H9 (cell line): Measurements from ENCODE around the gene PES1. TPM values are rescaled to one million over a fixed set of nuclear protein-coding genes. Genes with fewer than 3 reads are reported as not detected.

Experiments
- DNase-seq: peaks from one replicate; pipeline ENCODE4 v3.0.0-alpha.2; 2017
- H2AFZ ChIP-seq: one replicate; pipeline ENCODE4 v1.6.1; 2013; ENCODE audit warnings: mild to moderate bottlenecking, low read length, control low read depth, moderate library complexity
- H2AK5ac ChIP-seq: 2 replicates; pipeline ENCODE4 v1.6.1; 2013; ENCODE audit warnings: low read length, control low read depth, mixed read lengths; ENCODE audit not compliant: insufficient read length
- H2BK120ac ChIP-seq: one replicate; pipeline ENCODE4 v1.6.1; 2013; ENCODE audit warnings: low read depth, mild to moderate bottlenecking, low read length, control low read depth, inconsistent platforms; ENCODE audit not compliant: poor library complexity, severe bottlenecking
- H2BK12ac ChIP-seq: 2 replicates; pipeline ENCODE4 v1.6.1; 2013; ENCODE audit warnings: low read length, control low read depth, mixed read lengths, low read depth; ENCODE audit not compliant: insufficient read length
- H2BK15ac ChIP-seq: 2 replicates; pipeline ENCODE4 v1.6.1; 2013; ENCODE audit warnings: low read depth, low read length, control low read depth
- H2BK20ac ChIP-seq: one replicate; pipeline ENCODE4 v1.6.1; 2013; ENCODE audit warnings: low read depth, mild to moderate bottlenecking, low read length, control low read depth, inconsistent platforms; ENCODE audit not compliant: poor library complexity, severe bottlenecking
- H2BK5ac ChIP-seq: 2 replicates; pipeline ENCODE4 v1.6.1; 2013; ENCODE audit warnings: low read length, control low read depth, mixed read lengths; ENCODE audit not compliant: insufficient read length
- H3K14ac ChIP-seq: 2 replicates; pipeline ENCODE4 v1.6.1; 2013; ENCODE audit warnings: low read length, control low read depth; ENCODE audit not compliant: insufficient read depth
- H3K18ac ChIP-seq: 2 replicates; pipeline ENCODE4 v1.6.1; 2013; ENCODE audit warnings: low read depth, mild to moderate bottlenecking, mixed read lengths, low read length, control low read depth; ENCODE audit not compliant: insufficient read length
- H3K23ac ChIP-seq: 2 replicates; pipeline ENCODE4 v1.6.1; 2013; ENCODE audit warnings: low read length, control low read depth, mixed read lengths, low read depth; ENCODE audit not compliant: insufficient read length
- H3K23me2 ChIP-seq: 2 replicates; pipeline ENCODE4 v1.6.1; 2013; ENCODE audit warnings: low read depth, mild to moderate bottlenecking, mixed read lengths, low read length, control low read depth; ENCODE audit not compliant: insufficient read length, poor library complexity, severe bottlenecking
- H3K27ac ChIP-seq: 2 replicates; pipeline ENCODE4 v1.5.1; 2013; ENCODE audit warnings: low read length, control low read depth, mixed read lengths, low read depth; ENCODE audit not compliant: insufficient read length
- H3K27me3 ChIP-seq: 2 replicates; pipeline ENCODE4 v1.6.1; 2013; ENCODE audit warnings: low read length, control low read depth, inconsistent platforms; ENCODE audit not compliant: insufficient read depth
- H3K4ac ChIP-seq: 2 replicates; pipeline ENCODE4 v1.6.1; 2013; ENCODE audit warnings: low read depth, mild to moderate bottlenecking, control low read depth, inconsistent platforms, low read length, moderate library complexity
- H3K4me1 ChIP-seq: 2 replicates; pipeline ENCODE4 v1.6.1; 2013; ENCODE audit warnings: low read length, control low read depth, inconsistent platforms; ENCODE audit not compliant: insufficient read depth
- H3K4me2 ChIP-seq: 2 replicates; pipeline ENCODE4 v1.6.1; 2013; ENCODE audit warnings: low read length, control low read depth, mixed read lengths; ENCODE audit not compliant: insufficient read length, insufficient read depth
- H3K56ac ChIP-seq: 2 replicates; pipeline ENCODE4 v1.6.1; 2013; ENCODE audit warnings: low read depth, mild to moderate bottlenecking, mixed read lengths, low read length, control low read depth; ENCODE audit not compliant: insufficient read length
- H3K79me1 ChIP-seq: 2 replicates; pipeline ENCODE4 v1.6.1; 2013; ENCODE audit warnings: low read depth, mild to moderate bottlenecking, moderate library complexity, low read length, control low read depth, inconsistent platforms; ENCODE audit not compliant: insufficient read depth, poor library complexity, severe bottlenecking
- H3K79me2 ChIP-seq: 2 replicates; pipeline ENCODE4 v1.6.1; 2013; ENCODE audit warnings: low read length, control low read depth, inconsistent platforms; ENCODE audit not compliant: insufficient read depth
- H3K9ac ChIP-seq: 2 replicates; pipeline ENCODE4 v1.6.1; 2013; ENCODE audit warnings: low read length, control low read depth, mixed read lengths; ENCODE audit not compliant: insufficient read length; ENCODE audit errors: extremely low read depth
- H3K9me3 ChIP-seq: one replicate; pipeline ENCODE4 v1.6.1; 2013; ENCODE audit warnings: low read depth, low read length, inconsistent platforms; ENCODE audit not compliant: control insufficient read depth
- H3T11ph ChIP-seq: one replicate; pipeline ENCODE4 v1.6.1; 2013; ENCODE audit warnings: mild to moderate bottlenecking, low read length, control low read depth, inconsistent platforms
- H4K20me1 ChIP-seq: one replicate; pipeline ENCODE4 v1.6.1; 2013; ENCODE audit not compliant: control insufficient read depth, insufficient read length, insufficient read depth
- H4K5ac ChIP-seq: 2 replicates; pipeline ENCODE4 v1.6.1; 2013; ENCODE audit warnings: low read depth, mild to moderate bottlenecking, mixed read lengths, low read length, control low read depth; ENCODE audit not compliant: insufficient read length
- H4K8ac ChIP-seq: replicated peaks from 2 replicates; pipeline ENCODE4 v1.6.1; 2013; ENCODE audit warnings: low read length, control low read depth, mixed read lengths, low read depth; ENCODE audit not compliant: insufficient read length
- H4K91ac ChIP-seq: 2 replicates; pipeline ENCODE4 v1.6.1; 2013; ENCODE audit warnings: low read depth, mild to moderate bottlenecking, moderate library complexity, mixed read lengths, low read length, control low read depth; ENCODE audit not compliant: insufficient read length
- H3K27ac Mint-ChIP-seq, 3 experiments: 2 replicates in 2 of 3; 3 replicates in 1 of 3; pipeline ENCODE4 v1.8.0; 2020 to 2021; ENCODE audit warnings: mixed read lengths in 3 of 3, mild to moderate bottlenecking in 1 of 3, moderate library complexity in 1 of 3
- H3K27me3 Mint-ChIP-seq: 2 replicates; pipeline ENCODE4 v1.8.0; 2021; ENCODE audit warnings: low read depth, mild to moderate bottlenecking, moderate library complexity, mixed read lengths
- H3K36me3 Mint-ChIP-seq, 3 experiments: 2 replicates in 2 of 3; 3 replicates in 1 of 3; pipeline ENCODE4 v1.8.0; 2020 to 2021; ENCODE audit warnings: low read depth in 3 of 3, mixed read lengths in 3 of 3; ENCODE audit not compliant: insufficient read depth in 1 of 3
- H3K4me1 Mint-ChIP-seq, 2 experiments: 2 replicates each; pipeline ENCODE4 v1.8.0; 2020; ENCODE audit warnings: mixed read lengths in 2 of 2
- H3K4me3 Mint-ChIP-seq, 2 experiments: 2 replicates in 1 of 2; 3 replicates in 1 of 2; pipeline ENCODE4 v1.8.0; 2020 to 2021; ENCODE audit warnings: mild to moderate bottlenecking in 2 of 2, mixed read lengths in 2 of 2, moderate library complexity in 1 of 2
- H3K9me3 Mint-ChIP-seq, 2 experiments: 2 replicates in 1 of 2; 3 replicates in 1 of 2; pipeline ENCODE4 v1.8.0; 2020; ENCODE audit warnings: mild to moderate bottlenecking in 2 of 2, mixed read lengths in 2 of 2, moderate library complexity in 1 of 2
- CTCF ChIP-seq: fragments of 200-600 bp; sonication (generic); conservative IDR thresholded peaks from 3 replicates; pipeline ENCODE4 v1.8.0; 2021; ENCODE audit warnings: antibody characterized with exemption, mild to moderate bottlenecking
- WGBS: extraction: QIAGEN DNeasy Blood & Tissue Kit; methylation state at CpG from one replicate; pipeline ENCODE4 v1.1.7; 2013; ENCODE audit warnings: missing lambda C conversion rate, low lambda C conversion rate, mixed read lengths; ENCODE audit not compliant: insufficient read length; ENCODE audit errors: extremely low coverage; 5-methylcytosine and 5-hydroxymethylcytosine counted together
- total RNA-seq: library from RNA; stranded (reverse); gene quantifications from 2 replicates; pipeline ENCODE4 v1.2.1, GENCODE V29; 2021

Gene PES1
- total RNA-seq, 1 experiment from 2014 or later: 133 TPM

- H2AFZ ChIP-seq: no peak overlapping the region
- Mint-ChIP-seq H3K4me3 (no peak overlapping the region), H3K27me3 (no peaks in the 10 kb centered on the region; the same call in 1 of the 2 replicates), H3K4me1 (peaks cover under 1 to 4% of the 10 kb centered on the region in 2 experiments; a peak in 3 of 4 replicates), H3K9me3 (no peaks in the 10 kb centered on the region), H3K36me3 (no peaks in the 10 kb centered on the region), H3K27ac (no peak overlapping the region; a peak in 1 of 7 replicates)
- no peak overlapping the region for H3K4me2 ChIP-seq
- no peak overlapping the region for H4K8ac ChIP-seq
- H3K23me2 ChIP-seq: no peaks in the 10 kb centered on the region
- H4K5ac ChIP-seq: no peak overlapping the region
- TF ChIP-seq CTCF: peak; percentile 23; the same call in 1 of the 3 replicates
- H4K91ac ChIP-seq: no peak overlapping the region
- no peak overlapping the region for H3K18ac ChIP-seq
- no CpG with 5 or more reads among the region's 17 CpGs for WGBS
- no peaks in the 10 kb centered on the region for H3K79me1 ChIP-seq
- no peak overlapping the region for H3T11ph ChIP-seq
- no peaks in the 10 kb centered on the region for H3K79me2 ChIP-seq
- no peak overlapping the region for H3K23ac ChIP-seq
- no peaks in the 10 kb centered on the region for H3K9me3 ChIP-seq
- H2BK15ac ChIP-seq: no peak overlapping the region
- H3K4me1 ChIP-seq: no peaks in the 10 kb centered on the region
- H2BK120ac ChIP-seq: no peak overlapping the region
- no peak overlapping the region for H3K27ac ChIP-seq
- H4K20me1 ChIP-seq: no peaks in the 10 kb centered on the region
- no peak overlapping the region for H2AK5ac ChIP-seq
- H2BK5ac ChIP-seq: no peak overlapping the region
- H3K27me3 ChIP-seq: no peaks in the 10 kb centered on the region
- no peak overlapping the region for H2BK20ac ChIP-seq
- no peak overlapping the region for H3K4ac ChIP-seq
- H2BK12ac ChIP-seq: no peak overlapping the region
- no peak for DNase-seq
- H3K9ac ChIP-seq: no peak overlapping the region
- no peak overlapping the region for H3K56ac ChIP-seq
- no peak overlapping the region; the same call in 1 of the 2 replicates for H3K14ac ChIP-seq
Measured at GRCh38 chr22:30531651-30532608, 59.8 kb downstream of the PES1 start.
